Left kidney (tissue), 2 donors: Measurements from ENCODE around the gene PCDHB6. TPM values are rescaled to one million over a fixed set of nuclear protein-coding genes. Genes with fewer than 3 reads are reported as not detected.
"Not testable (repeated sequence)": the region's sequence is repeated elsewhere in the genome, so short reads cannot be mapped to it uniquely, and the experiment has no call there.

ENCODE experiments used
- DNase-seq: peaks from one replicate; pipeline ENCODE4 v3.0.0-alpha.2; 2013
- polyA plus RNA-seq: library from polyadenylated mRNA; unstranded; fragments of 120-200 nt; gene quantifications from one replicate; pipeline ENCODE4 v1.2.1, GENCODE V29; 2013; ENCODE audit not compliant: insufficient read length

PCDHB6 gene
- polyA plus RNA-seq, 1 donor, result 3.5 TPM

GRCh38 chr5:141201646-141202045 lies 51.8 kb downstream of the PCDHB6 start:
- DNase-seq, result not testable (repeated sequence)

Other genes with a start within 250 kb of the PCDHB6 start
- 0.13 TPM for gene PCDHAC1, start 223.8 kb upstream of the PCDHB6 start, polyA plus RNA-seq
- 0.93 TPM for gene PCDHAC2, start 183.6 kb upstream of the PCDHB6 start, polyA plus RNA-seq
- gene PCDHB1, start 98.7 kb upstream of the PCDHB6 start, polyA plus RNA-seq, result 0.13 TPM
- gene PCDHB2, start 55.4 kb upstream of the PCDHB6 start, polyA plus RNA-seq, result 6.6 TPM
- 2.3 TPM for gene PCDHB3, start 49.6 kb upstream of the PCDHB6 start, polyA plus RNA-seq
- gene PCDHB4, start 28.2 kb upstream of the PCDHB6 start, polyA plus RNA-seq, result 1.9 TPM
- gene PCDHB5, start 14.9 kb upstream of the PCDHB6 start, polyA plus RNA-seq, result 7.5 TPM
- gene PCDHB7, start 22.6 kb downstream of the PCDHB6 start, polyA plus RNA-seq, result 4.5 TPM
- gene PCDHB8, start 27.7 kb downstream of the PCDHB6 start, polyA plus RNA-seq, result 2.6 TPM
- gene PCDHB16, start 32.3 kb downstream of the PCDHB6 start, polyA plus RNA-seq, result 8.1 TPM
- 4.3 TPM for gene PCDHB9, start 37.1 kb downstream of the PCDHB6 start, polyA plus RNA-seq
- gene PCDHB10, start 42.3 kb downstream of the PCDHB6 start, polyA plus RNA-seq, result 7.2 TPM
- 4.4 TPM for gene PCDHB11, start 49.6 kb downstream of the PCDHB6 start, polyA plus RNA-seq
- 4.6 TPM for gene PCDHB12, start 58.7 kb downstream of the PCDHB6 start, polyA plus RNA-seq
- gene PCDHB13, start 63.9 kb downstream of the PCDHB6 start, polyA plus RNA-seq, result 9.3 TPM
- gene PCDHB14, start 73.3 kb downstream of the PCDHB6 start, polyA plus RNA-seq, result 11.3 TPM
- gene PCDHB15, start 95.3 kb downstream of the PCDHB6 start, polyA plus RNA-seq, result 12.5 TPM
- gene SLC25A2, start 154.0 kb downstream of the PCDHB6 start, polyA plus RNA-seq, result 0.23 TPM
- 154 TPM for gene TAF7, start 170.7 kb downstream of the PCDHB6 start, polyA plus RNA-seq
- gene PCDHGA1, start 180.5 kb downstream of the PCDHB6 start, polyA plus RNA-seq, result 1.1 TPM
- 6.8 TPM for gene PCDHGA2, start 188.7 kb downstream of the PCDHB6 start, polyA plus RNA-seq
- 2.9 TPM for gene PCDHGA3, start 193.8 kb downstream of the PCDHB6 start, polyA plus RNA-seq
- gene PCDHGB1, start 200.0 kb downstream of the PCDHB6 start, polyA plus RNA-seq, result 1.9 TPM
- 2.6 TPM for gene PCDHGA4, start 205.0 kb downstream of the PCDHB6 start, polyA plus RNA-seq
- gene PCDHGB2, start 209.9 kb downstream of the PCDHB6 start, polyA plus RNA-seq, result 4.0 TPM
- 2.7 TPM for gene PCDHGA5, start 214.1 kb downstream of the PCDHB6 start, polyA plus RNA-seq
- gene PCDHGB3, start 220.2 kb downstream of the PCDHB6 start, polyA plus RNA-seq, result 2.8 TPM
- gene PCDHGA6, start 223.8 kb downstream of the PCDHB6 start, polyA plus RNA-seq, result 8.1 TPM
- 2.2 TPM for gene PCDHGA7, start 232.7 kb downstream of the PCDHB6 start, polyA plus RNA-seq
- gene PCDHGB4, start 237.6 kb downstream of the PCDHB6 start, polyA plus RNA-seq, result 7.6 TPM
- gene PCDHGA8, start 242.6 kb downstream of the PCDHB6 start, polyA plus RNA-seq, result 0.60 TPM
- 10.9 TPM for gene PCDHGB5, start 247.9 kb downstream of the PCDHB6 start, polyA plus RNA-seq